ENCODE measurements around the gene CIDEC. TPM values are rescaled to one million over a fixed set of nuclear protein-coding genes. Genes with fewer than 3 reads are reported as not detected.
"Not testable (repeated sequence)": the region's sequence is repeated elsewhere in the genome, so short reads cannot be mapped to it uniquely, and the experiment has no call there.

The CIDEC gene
- total RNA-seq, 1 donor from 2014 or later, result 4.0 TPM

- intact Hi-C loops (cut with DNase I), result no loop called here
- ATAC-seq (ENCODE audit: poor library complexity), result no peak
- no peak for DNase-seq
Observed at GRCh38 chr3:9884555-9885165, 4.6 kb upstream of the CIDEC start.

- intact Hi-C loops (cut with DNase I), result no loop called here
- no peak for ATAC-seq (ENCODE audit: poor library complexity)
- no peak for DNase-seq
Observed at GRCh38 chr3:9883706-9884554, 3.9 kb upstream of the CIDEC start.

- DNase-seq, result no peak
- intact Hi-C loops (cut with DNase I), result no loop called here
- no peak for ATAC-seq (ENCODE audit: poor library complexity)
Observed at GRCh38 chr3:9881441-9881840, 1.4 kb upstream of the CIDEC start.

GRCh38 chr3:9878700-9879099 is 1.4 kb downstream of the CIDEC start:
- intact Hi-C loops (cut with DNase I), result no loop called here
- no peak for DNase-seq
- no peak for ATAC-seq (ENCODE audit: poor library complexity)

GRCh38 chr3:9876991-9877390 is 3.1 kb downstream of the CIDEC start:
- DNase-seq (no peak), ATAC-seq (ENCODE audit: poor library complexity) (no peak)
- intact Hi-C loops (cut with DNase I), result no loop called here

GRCh38 chr3:9876255-9876654 is 3.8 kb downstream of the CIDEC start:
- ATAC-seq (ENCODE audit: poor library complexity); intact Hi-C loops (cut with DNase I); DNase-seq: not testable (repeated sequence)

GRCh38 chr3:9875448-9875847 is 4.6 kb downstream of the CIDEC start:
- DNase-seq, result no peak
- ATAC-seq (ENCODE audit: poor library complexity), result no peak
- intact Hi-C loops (cut with DNase I), result no loop called here

GRCh38 chr3:9872067-9872466 is 8.0 kb downstream of the CIDEC start:
- ATAC-seq (ENCODE audit: poor library complexity); intact Hi-C loops (cut with DNase I); DNase-seq: not testable (repeated sequence)

GRCh38 chr3:9870978-9871377 is 9.1 kb downstream of the CIDEC start:
- ATAC-seq (ENCODE audit: poor library complexity) (no peak), DNase-seq (no peak)
- intact Hi-C loops (cut with DNase I), result no loop called here

GRCh38 chr3:9869955-9870354 is 10.1 kb downstream of the CIDEC start:
- no peak for ATAC-seq (ENCODE audit: poor library complexity)
- DNase-seq, result no peak
- intact Hi-C loops (cut with DNase I), result no loop called here

GRCh38 chr3:9867106-9867505 is 12.9 kb downstream of the CIDEC start:
- intact Hi-C loops (cut with DNase I), result no loop called here

GRCh38 chr3:9866639-9867038 is 13.4 kb downstream of the CIDEC start:
- intact Hi-C loops (cut with DNase I), result no loop called here
- DNase-seq (no peak), ATAC-seq (ENCODE audit: poor library complexity) (no peak)

More at GRCh38 chr3:9867106-9867505, 12.9 kb downstream of the CIDEC start:
- ATAC-seq (ENCODE audit: poor library complexity) (no peak), DNase-seq (no peak)

- intact Hi-C loops (cut with DNase I); ATAC-seq (ENCODE audit: poor library complexity); DNase-seq: not testable (repeated sequence)
Observed at GRCh38 chr3:9865125-9865637, 14.9 kb downstream of the CIDEC start.

- peak; percentile 63 for DNase-seq
- intact Hi-C loops (cut with DNase I), result no loop called here
- peak; percentile 50 for ATAC-seq (ENCODE audit: poor library complexity)
Observed at GRCh38 chr3:9864200-9864927, 15.7 kb downstream of the CIDEC start.

- intact Hi-C loops (cut with DNase I), result no loop called here
- DNase-seq (no peak), ATAC-seq (ENCODE audit: poor library complexity) (peak; percentile 4)
Observed at GRCh38 chr3:9863058-9863772, 16.8 kb downstream of the CIDEC start.

GRCh38 chr3:9862391-9863057 is 17.5 kb downstream of the CIDEC start:
- intact Hi-C loops (cut with DNase I), result no loop called here
- ATAC-seq (ENCODE audit: poor library complexity), result peak; percentile 92
- peak; percentile 83 for DNase-seq

GRCh38 chr3:9861626-9862130 is 18.4 kb downstream of the CIDEC start:
- DNase-seq (no peak), ATAC-seq (ENCODE audit: poor library complexity) (no peak)
- intact Hi-C loops (cut with DNase I), result no loop called here

GRCh38 chr3:9861201-9861600 is 18.9 kb downstream of the CIDEC start:
- intact Hi-C loops (cut with DNase I), result no loop called here
- DNase-seq (no peak), ATAC-seq (ENCODE audit: poor library complexity) (no peak)
